Osteoblast (primary cell): ENCODE results near the gene HAGHL. TPM values are rescaled to one million over a fixed set of nuclear protein-coding genes. Genes with fewer than 3 reads are reported as not detected.

ENCODE experiments used
- DNase-seq: peaks from one replicate; pipeline ENCODE4 v3.0.0; 2011; ENCODE audit warnings: low spot score, mixed read lengths; ENCODE audit not compliant: insufficient read length; ENCODE audit errors: missing footprints
- H2AFZ ChIP-seq: 2 replicates; pipeline ENCODE4 v1.6.0; 2011; ENCODE audit warnings: mild to moderate bottlenecking, low read length
- H3K27ac ChIP-seq: 2 replicates; pipeline ENCODE4 v1.5.1; 2011; ENCODE audit warnings: mild to moderate bottlenecking, low read depth, low read length, moderate library complexity
- H3K27me3 ChIP-seq: 2 replicates; pipeline ENCODE4 v1.6.0; 2012; ENCODE audit warnings: mild to moderate bottlenecking, control low read depth, inconsistent platforms, low read length, moderate library complexity; ENCODE audit not compliant: insufficient read depth
- H3K36me3 ChIP-seq: 2 replicates; pipeline ENCODE4 v1.5.1; 2011; ENCODE audit warnings: mild to moderate bottlenecking, low read length, control low read depth, moderate library complexity; ENCODE audit not compliant: insufficient read depth
- H3K4me1 ChIP-seq: 2 replicates; pipeline ENCODE4 v1.5.1; 2011; ENCODE audit warnings: mild to moderate bottlenecking, low read length, control low read depth, moderate library complexity; ENCODE audit not compliant: insufficient read depth
- H3K4me2 ChIP-seq: 2 replicates; pipeline ENCODE4 v1.6.0; 2011; ENCODE audit warnings: mild to moderate bottlenecking, low read length; ENCODE audit not compliant: insufficient read depth
- H3K4me3 ChIP-seq: fragments of 200-600 bp; sonication (generic); 3 replicates; pipeline ENCODE4 v1.5.1; 2012; ENCODE audit warnings: mild to moderate bottlenecking, low read length, inconsistent platforms; ENCODE audit not compliant: insufficient read depth
- H3K79me2 ChIP-seq: 2 replicates; pipeline ENCODE4 v1.6.0; 2012; ENCODE audit warnings: mild to moderate bottlenecking, low read length, control low read depth, inconsistent platforms; ENCODE audit not compliant: insufficient read depth
- H3K9me3 ChIP-seq: 2 replicates; pipeline ENCODE4 v1.5.1; 2011; ENCODE audit warnings: low read depth, low read length, control low read depth
- H4K20me1 ChIP-seq: 2 replicates; pipeline ENCODE4 v1.6.0; 2012; ENCODE audit warnings: mild to moderate bottlenecking, low read length, control low read depth; ENCODE audit not compliant: insufficient read depth
- CTCF ChIP-seq: IDR thresholded peaks from 2 replicates; pipeline ENCODE4 v1.5.1; 2011; ENCODE audit warnings: mild to moderate bottlenecking, low read depth, low read length, moderate library complexity; ENCODE audit errors: extremely low read depth
- total RNA-seq: library from RNA; depleted of rRNA; stranded (reverse); fragments of >200 nt; gene quantifications from 2 replicates; pipeline ENCODE4 v1.2.3, GENCODE V29; 2012

The HAGHL gene
- total RNA-seq, 1 donor: 16.3 TPM

- no peaks in the 10 kb centered on the region for H3K36me3 ChIP-seq
- H2AFZ ChIP-seq: no peak overlapping the region
- H3K79me2 ChIP-seq: no peaks in the 10 kb centered on the region
- H3K27ac ChIP-seq: no peak overlapping the region
- H4K20me1 ChIP-seq: no peaks in the 10 kb centered on the region
- no peak overlapping the region for H3K4me3 ChIP-seq
- no peak overlapping the region for H3K4me2 ChIP-seq
- no peaks in the 10 kb centered on the region for H3K27me3 ChIP-seq
- no peaks in the 10 kb centered on the region for H3K4me1 ChIP-seq
- no peak for DNase-seq
- TF ChIP-seq CTCF: no peak
- H3K9me3 ChIP-seq: no peaks in the 10 kb centered on the region
Measured at GRCh38 chr16:763369-764183, 36.7 kb downstream of the HAGHL start.

- H3K4me1 ChIP-seq: no peaks in the 10 kb centered on the region
Measured at GRCh38 chr16:764184-764750, 37.4 kb downstream of the HAGHL start.

GRCh38 chr16:764848-765487, 38.1 kb downstream of the HAGHL start:
- Histone ChIP-seq H3K4me3 (no peak overlapping the region), H3K4me2 (no peak overlapping the region), H3K9me3 (no peaks in the 10 kb centered on the region), H4K20me1 (no peaks in the 10 kb centered on the region), H3K27me3 (no peaks in the 10 kb centered on the region), H3K36me3 (no peaks in the 10 kb centered on the region), H3K27ac (no peak overlapping the region), H2AFZ (no peak overlapping the region), H3K4me1 (no peaks in the 10 kb centered on the region), H3K79me2 (no peaks in the 10 kb centered on the region)
- TF ChIP-seq CTCF: no peak
- DNase-seq: no peak

More at GRCh38 chr16:764184-764750, 37.4 kb downstream of the HAGHL start:
- Histone ChIP-seq H3K27me3 (no peaks in the 10 kb centered on the region), H2AFZ (no peak overlapping the region), H3K4me3 (no peak overlapping the region), H3K36me3 (no peaks in the 10 kb centered on the region), H3K9me3 (no peaks in the 10 kb centered on the region), H3K27ac (no peak overlapping the region), H4K20me1 (no peaks in the 10 kb centered on the region), H3K4me2 (no peak overlapping the region), H3K79me2 (no peaks in the 10 kb centered on the region)
- no peak for TF ChIP-seq CTCF
- peak; percentile 87 for DNase-seq

- Histone ChIP-seq H3K4me2 (no peak overlapping the region), H3K79me2 (no peaks in the 10 kb centered on the region), H3K4me3 (no peak overlapping the region), H3K27me3 (no peaks in the 10 kb centered on the region), H3K27ac (no peak overlapping the region), H4K20me1 (no peaks in the 10 kb centered on the region), H3K4me1 (no peaks in the 10 kb centered on the region), H3K9me3 (no peaks in the 10 kb centered on the region), H2AFZ (no peak overlapping the region), H3K36me3 (no peaks in the 10 kb centered on the region)
- TF ChIP-seq CTCF: no peak
- DNase-seq: no peak
Measured at GRCh38 chr16:765488-765865, 38.6 kb downstream of the HAGHL start.
